OCI-LY3 (cell line): ENCODE results near the gene TFEC.

Experiments
- CTCF ChIP-seq: fragments of 200-600, 300-600 bp; sonication (generic); IDR thresholded peaks from 2 replicates; pipeline ENCODE4 v1.5.1; 2014; ENCODE audit warnings: antibody characterized with exemption, low read length, low read depth
- EZH2phosphoT487 ChIP-seq: fragments of 200-600 bp; shearing (Covaris generic); IDR thresholded peaks from 2 replicates; pipeline ENCODE4 v1.6.1; 2018; ENCODE audit warnings: antibody characterized with exemption, mixed run types, low read depth

DNA sequence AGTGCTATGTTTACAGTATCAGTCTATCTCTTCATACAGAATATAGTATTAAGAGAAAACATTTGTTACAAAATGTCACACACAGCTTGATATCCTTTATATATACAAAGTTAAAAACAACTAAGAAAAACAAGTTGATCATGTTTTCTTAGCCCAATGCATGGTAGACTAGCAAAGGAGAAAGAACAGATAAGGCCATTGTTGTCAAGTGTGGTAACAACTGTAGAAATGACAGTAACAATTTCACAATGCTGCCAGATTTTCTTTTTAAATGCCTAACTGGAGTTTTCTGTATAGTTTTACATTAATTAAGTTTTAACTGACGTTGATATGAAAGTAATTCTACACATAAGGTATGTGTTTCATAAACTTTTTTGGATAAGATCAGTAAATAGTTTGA is 65.8 kb downstream of the TFEC start:
- no peak for TF ChIP-seq CTCF
- no peak for TF ChIP-seq EZH2phosphoT487
